PFSK-1 (cell line): ENCODE data around the gene DNAH5.

Experiments
- FOXP2 ChIP-seq: optimal IDR thresholded peaks from 2 replicates; pipeline ENCODE3; 2011; ENCODE audit warnings: borderline replicate concordance, control low read depth, inconsistent platforms; ENCODE audit not compliant: insufficient read depth; ENCODE audit errors: extremely low read length, extremely low read depth
- POLR2AphosphoS5 ChIP-seq: IDR thresholded peaks from 2 replicates; pipeline ENCODE4 v1.6.1; 2012; ENCODE audit warnings: low read depth, mild to moderate bottlenecking, control low read depth, low read length, moderate library complexity
- REST ChIP-seq, 2 experiments: IDR thresholded peaks; 2 replicates each; pipeline versions ENCODE4 v1.6.1 to v1.8.0; 2011 to 2012; ENCODE audit warnings: low read depth in 2 of 2, low read length in 2 of 2, control low read depth in 1 of 2, inconsistent platforms in 1 of 2, mild to moderate bottlenecking in 1 of 2, moderate library complexity in 1 of 2; ENCODE audit not compliant: insufficient read depth in 1 of 2
- SIN3A ChIP-seq: IDR thresholded peaks from 2 replicates; pipeline ENCODE4 v1.6.1; 2012; ENCODE audit warnings: mild to moderate bottlenecking, low read length, moderate library complexity, borderline replicate concordance; ENCODE audit not compliant: insufficient read depth
- TAF1 ChIP-seq: IDR thresholded peaks from 2 replicates; pipeline ENCODE4 v1.6.1; 2012; ENCODE audit warnings: low read length, control low read depth, borderline replicate concordance; ENCODE audit not compliant: insufficient read depth

Gene DNAH5

GRCh38 chr5:13909271-13909670, 35.2 kb downstream of the DNAH5 start:
- no peak for TF ChIP-seq REST (IDR thresholded peaks at IDR 0.05; ENCODE audit: insufficient read depth in 1 of 2, low read depth in 2 of 2, low read length in 2 of 2)
- no peak for TF ChIP-seq POLR2AphosphoS5
- TF ChIP-seq TAF1: no peak
- no peak for TF ChIP-seq FOXP2

- TF ChIP-seq POLR2AphosphoS5 (no peak), SIN3A (no peak), FOXP2 (no peak), TAF1 (no peak), REST (IDR thresholded peaks at IDR 0.05; ENCODE audit: insufficient read depth in 1 of 2, low read depth in 2 of 2, low read length in 2 of 2) (no peak)
Measured at GRCh38 chr5:13898569-13898968, 45.9 kb downstream of the DNAH5 start.

GRCh38 chr5:13878357-13878756, 66.1 kb downstream of the DNAH5 start:
- TF ChIP-seq FOXP2 (no peak), POLR2AphosphoS5 (no peak), SIN3A (no peak), TAF1 (no peak), REST (IDR thresholded peaks at IDR 0.05; ENCODE audit: insufficient read depth in 1 of 2, low read depth in 2 of 2, low read length in 2 of 2) (no peak)

GRCh38 chr5:13866792-13867191, 77.7 kb downstream of the DNAH5 start:
- no peak for TF ChIP-seq POLR2AphosphoS5
- TF ChIP-seq REST (IDR thresholded peaks at IDR 0.05; ENCODE audit: insufficient read depth in 1 of 2, low read depth in 2 of 2, low read length in 2 of 2): peak; percentile 91 to 100
- TF ChIP-seq FOXP2: no peak
- no peak for TF ChIP-seq TAF1
- peak; percentile 19; the same call in 1 of the 2 replicates for TF ChIP-seq SIN3A

GRCh38 chr5:13865312-13865711, 79.2 kb downstream of the DNAH5 start:
- no peak for TF ChIP-seq FOXP2
- no peak for TF ChIP-seq REST (IDR thresholded peaks at IDR 0.05; ENCODE audit: insufficient read depth in 1 of 2, low read depth in 2 of 2, low read length in 2 of 2)
- no peak for TF ChIP-seq SIN3A
- no peak for TF ChIP-seq TAF1
- no peak for TF ChIP-seq POLR2AphosphoS5
